ENCODE data around the gene PRR19. TPM values are rescaled to one million over a fixed set of nuclear protein-coding genes. Genes with fewer than 3 reads are reported as not detected.
"Not testable (repeated sequence)": the region's sequence is repeated elsewhere in the genome, so short reads cannot be mapped to it uniquely, and the experiment has no call there.

The PRR19 gene, protein sequence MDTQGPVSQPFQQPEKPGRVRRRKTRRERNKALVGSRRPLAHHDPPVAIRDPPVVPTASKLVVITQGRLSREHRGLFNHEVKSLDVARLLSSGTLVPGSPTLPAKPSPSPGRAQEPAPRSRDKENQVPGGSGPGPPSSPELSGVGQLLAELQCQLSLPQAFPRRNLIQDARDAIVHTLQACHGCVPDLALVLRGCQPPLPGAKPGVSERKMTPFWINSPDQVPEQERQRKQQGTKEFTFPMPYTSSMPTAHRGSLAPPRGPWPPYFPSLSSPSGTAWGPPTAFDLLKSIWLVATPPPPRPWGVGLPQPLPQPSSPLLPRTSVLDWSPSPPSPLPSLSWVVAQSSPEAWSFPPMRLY
- 1 to 10 TPM; 1.6 to 2.1 (median 2.0) TPM for polyA plus RNA-seq (ENCODE audit: insufficient read length in 4 of 4)

DNA sequence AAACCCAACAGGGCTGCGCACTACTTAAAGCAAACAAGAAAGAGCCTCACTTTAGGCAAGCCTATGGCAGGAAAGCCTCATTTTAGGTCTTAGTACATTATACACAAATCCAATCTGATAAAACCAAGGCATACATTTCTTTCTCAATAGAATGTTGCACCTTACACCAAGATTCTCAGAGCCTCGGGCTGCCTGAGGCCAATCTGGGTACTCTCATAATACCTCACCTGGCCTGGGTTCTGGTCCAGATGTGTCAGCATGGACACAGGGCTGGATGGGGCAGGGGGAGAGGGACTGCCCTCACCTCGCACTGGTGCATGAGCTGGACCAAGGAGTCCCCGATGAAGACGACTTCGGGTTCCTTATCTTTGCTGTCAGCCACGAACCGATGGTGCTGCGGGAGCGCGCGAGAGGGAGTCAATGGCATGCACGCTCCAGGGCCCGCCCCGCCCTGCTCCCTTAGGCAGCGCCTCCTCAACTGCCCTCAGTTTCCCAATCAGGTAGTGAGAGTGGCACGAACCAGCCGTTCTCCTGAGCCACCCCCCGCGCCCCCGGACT lies at the start of gene PRR19:
Gene PRR19 (plus strand): TSS at position 487 of the 558 bp plus-strand sequence. CDS start 7,453 bp downstream, outside the sequence.
- no peak for DNase-seq (ENCODE audit: low read depth in 4 of 4, low spot score in 3 of 4)

DNA sequence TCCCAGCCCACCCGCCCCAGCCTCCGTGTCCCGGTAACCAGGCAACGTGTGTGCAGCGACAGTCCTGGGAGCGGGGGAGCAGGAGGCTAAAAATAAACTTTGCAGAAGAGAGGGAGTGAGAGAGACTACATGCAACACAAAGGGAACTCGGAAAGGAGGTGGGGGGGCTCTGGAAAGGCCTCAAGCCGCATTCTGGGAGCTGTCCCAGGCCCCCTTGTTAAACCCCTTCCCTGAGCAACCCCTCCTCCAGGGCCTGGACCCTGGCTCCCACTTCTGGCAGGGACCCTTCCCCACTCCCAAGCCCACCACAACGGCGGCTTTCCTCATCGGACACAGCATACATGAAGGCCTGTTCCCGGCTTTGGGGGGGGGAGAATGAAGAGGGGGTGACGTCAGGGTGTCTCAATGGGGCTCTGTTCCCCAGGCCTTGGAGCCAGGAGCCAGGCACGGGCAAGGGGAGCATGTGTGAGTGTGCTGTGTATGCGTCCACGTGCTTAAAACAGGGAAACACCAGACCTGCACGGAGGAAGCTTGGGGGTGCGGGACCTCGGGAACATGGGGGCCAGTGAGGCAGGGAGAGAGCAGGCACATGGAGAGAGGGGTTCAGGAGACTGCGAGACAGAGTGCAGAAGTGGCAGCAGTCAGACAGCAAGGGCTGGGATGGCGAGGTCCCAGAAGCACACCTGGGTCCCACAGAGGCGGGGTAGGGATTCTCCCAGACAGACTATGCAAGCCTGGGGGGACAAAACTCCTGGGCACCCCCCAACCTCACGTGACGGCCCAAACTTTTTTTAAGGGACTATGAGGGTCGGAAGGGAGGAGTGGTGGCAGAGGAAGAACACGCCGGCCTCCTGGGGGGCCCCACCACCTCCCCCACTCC lies 49.3 kb upstream of the PRR19 start:
- peak in 2 of 4 donors; percentile 51 to 57 for DNase-seq (ENCODE audit: low read depth in 4 of 4, low spot score in 3 of 4)

DNA sequence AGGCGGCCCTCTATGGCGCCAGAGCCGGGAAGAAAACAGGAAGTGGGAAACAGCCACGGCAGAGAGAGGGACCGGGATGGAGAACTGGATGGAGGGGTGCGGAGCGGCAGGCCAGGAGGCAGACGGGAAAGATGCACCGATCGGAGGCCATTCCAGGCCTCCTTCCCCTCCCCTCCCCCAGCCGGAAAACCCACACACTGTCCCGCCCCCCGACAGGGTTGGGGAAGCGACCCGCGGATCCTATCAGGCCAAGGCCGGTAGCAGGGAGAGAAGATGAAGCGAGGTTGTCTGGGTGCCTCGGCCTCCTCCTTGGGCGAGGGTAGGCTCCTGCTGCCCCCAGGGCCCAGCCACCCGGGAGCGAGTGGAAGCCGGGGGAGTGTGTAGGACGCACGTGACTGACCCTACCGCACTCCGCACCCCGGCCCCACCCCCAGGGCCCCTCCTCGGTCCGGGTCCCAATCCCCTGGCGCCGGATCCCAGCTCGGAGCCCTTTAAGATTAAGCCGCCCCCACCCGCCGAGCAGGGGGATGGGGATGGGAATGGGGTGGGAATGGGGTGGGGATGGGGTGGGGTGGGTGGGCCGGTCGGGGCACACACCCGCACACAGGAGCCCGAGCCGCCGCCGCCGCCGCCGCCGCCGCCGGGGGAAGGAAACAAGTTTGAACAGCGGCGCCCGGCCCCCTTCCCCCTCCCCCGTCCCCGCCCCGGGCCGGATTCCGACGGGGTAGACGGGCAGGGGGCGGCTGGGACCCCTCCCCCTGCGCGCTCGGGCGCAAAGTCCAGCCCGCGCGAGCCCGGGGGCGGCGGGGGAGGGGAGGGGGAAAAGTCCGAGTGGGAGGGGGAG lies 48.5 kb upstream of the PRR19 start:
- DNase-seq (ENCODE audit: low read depth in 4 of 4, low spot score in 3 of 4): peak in 2 of 4 donors; percentile 35 to 40

DNA sequence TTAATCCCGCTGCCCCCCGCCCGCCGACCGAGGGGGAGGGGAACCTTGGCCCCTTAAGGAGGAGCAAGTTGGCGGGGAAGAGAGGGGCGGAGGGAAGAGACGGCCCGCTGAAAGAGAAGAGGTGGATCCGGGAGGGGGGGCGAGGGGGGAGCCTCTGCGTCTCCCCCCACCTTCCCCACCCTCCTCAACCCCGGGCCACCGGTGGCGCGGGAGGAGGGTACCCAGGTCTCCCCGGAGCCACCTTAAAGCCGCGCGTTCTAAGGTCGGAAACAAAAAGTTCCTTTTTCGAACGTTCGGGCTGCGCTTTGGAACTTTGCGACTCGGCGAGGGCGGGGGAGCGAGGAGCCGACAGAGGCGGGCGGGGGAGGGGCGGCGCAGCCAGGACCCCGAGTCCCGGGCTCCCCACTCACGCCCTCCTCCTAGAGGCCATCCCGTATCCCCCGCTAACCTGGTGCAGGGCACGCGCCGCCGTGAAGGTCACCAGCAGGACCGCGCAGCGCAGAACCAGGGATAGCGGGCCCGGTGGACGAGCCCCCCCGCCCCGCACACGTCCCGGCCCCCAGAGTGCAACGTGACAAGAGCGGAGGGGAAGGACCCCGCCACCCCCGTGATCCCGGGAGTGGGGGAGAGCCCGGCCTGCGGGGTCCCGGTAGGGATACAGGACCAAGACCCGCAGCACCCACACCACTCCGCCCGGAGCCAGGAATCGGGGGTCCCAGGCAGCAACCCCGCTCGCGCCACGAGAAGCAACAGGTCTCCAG lies 47.7 kb upstream of the PRR19 start:
- peak in 2 of 4 donors; percentile 65 to 67 for DNase-seq (ENCODE audit: low read depth in 4 of 4, low spot score in 3 of 4)

DNA sequence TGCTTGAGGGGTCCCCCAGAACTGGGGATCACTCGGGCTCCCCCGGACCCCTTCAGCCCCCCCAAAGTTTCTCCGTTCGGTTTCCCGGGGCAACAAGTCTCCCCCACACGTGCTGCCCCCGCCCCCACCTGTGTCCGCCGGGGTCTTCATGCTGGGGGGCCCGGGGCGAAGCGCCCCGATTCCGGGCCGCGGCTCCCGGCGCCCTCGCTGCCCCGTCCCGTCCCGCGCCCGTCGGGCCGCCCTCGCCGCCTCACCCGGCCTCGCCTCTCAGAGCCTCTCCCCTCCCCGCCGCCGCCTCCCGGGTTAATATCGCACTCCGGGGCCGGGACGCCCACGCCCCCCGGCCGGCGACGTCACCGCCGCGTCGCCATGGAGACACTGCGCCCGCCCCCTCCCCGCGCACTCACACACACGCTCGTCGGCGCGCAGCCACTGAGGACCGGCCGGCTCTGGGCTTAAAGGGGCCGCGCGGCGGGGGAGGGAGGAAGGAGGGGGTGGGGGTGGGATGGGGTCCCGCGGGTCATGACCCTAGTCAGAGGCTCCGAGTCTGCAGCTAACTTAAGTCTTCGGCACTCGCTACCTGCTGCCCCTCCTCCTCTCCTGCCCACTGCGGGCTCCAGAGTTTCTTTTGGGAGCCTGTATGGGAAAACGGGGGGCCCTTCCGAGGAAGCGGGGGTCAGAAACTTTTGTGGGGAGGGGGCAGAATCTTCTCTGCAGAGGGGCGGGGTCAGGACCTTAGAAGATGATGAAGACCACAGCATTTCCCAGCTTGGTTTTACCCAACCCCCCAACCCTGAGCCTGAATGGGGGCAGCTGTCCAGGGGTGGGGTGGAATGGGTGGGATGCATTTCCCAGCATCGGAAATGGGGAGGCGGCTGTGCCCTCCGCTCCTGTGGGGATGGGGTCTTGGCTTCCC lies 46.8 kb upstream of the PRR19 start, which contains the start of gene ERF:
Gene ERF (minus strand): TSS at position 279 of the 916 bp plus-strand sequence. CDS start 129 bp downstream, at position 150.
- DNase-seq (ENCODE audit: low read depth in 4 of 4, low spot score in 3 of 4): peak in 3 of 4 donors; percentile 84 to 88 (median 85)

DNA sequence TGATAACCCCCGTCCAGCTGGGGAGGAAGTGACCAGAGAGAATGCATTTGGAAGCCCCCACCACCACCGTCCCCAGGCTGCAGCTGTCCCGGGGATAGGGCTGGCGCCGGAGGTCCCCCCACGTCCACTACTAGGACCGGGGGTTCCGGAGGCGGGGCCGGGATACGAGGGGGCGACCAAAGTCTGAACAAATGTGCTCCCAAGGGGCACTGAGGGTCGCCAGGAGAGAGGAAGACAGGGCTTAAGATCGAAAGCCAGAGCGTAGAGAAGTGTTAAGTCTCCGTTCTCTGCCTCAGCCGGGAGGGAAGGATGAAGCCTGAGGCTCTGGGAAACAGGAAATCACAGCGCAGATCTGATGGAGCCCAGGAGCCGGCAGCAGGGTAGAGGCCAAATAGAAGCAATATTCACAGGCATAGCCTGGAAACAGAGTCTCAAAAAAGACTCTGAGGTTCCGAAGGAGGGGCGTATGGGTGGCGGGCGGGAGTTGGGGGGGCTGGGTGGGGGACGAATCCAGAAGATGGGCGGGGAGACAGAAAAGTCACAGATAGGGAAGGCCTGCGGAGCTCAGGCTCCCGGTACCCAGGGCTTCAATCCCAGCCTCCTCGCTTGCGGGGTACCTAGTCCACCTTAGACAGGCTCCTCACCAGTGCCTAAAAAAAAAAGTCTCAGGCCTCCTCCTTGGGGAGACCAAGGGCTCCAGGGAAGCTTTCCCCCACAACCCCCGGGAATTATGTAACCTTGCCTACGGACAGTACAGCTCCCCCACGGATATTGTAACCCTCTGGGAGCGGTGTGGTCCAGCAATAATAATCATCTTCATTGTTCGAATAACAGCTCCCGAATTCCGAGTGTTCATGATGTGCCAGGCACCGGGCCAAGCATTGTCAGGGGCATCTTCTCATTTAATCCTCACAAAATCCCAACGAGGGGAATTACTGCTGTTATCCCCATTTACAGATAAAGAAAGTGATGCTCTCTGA lies 45.9 kb upstream of the PRR19 start:
- peak in 3 of 4 donors; percentile 45 to 60 (median 46) for DNase-seq (ENCODE audit: low read depth in 4 of 4, low spot score in 3 of 4)

DNA sequence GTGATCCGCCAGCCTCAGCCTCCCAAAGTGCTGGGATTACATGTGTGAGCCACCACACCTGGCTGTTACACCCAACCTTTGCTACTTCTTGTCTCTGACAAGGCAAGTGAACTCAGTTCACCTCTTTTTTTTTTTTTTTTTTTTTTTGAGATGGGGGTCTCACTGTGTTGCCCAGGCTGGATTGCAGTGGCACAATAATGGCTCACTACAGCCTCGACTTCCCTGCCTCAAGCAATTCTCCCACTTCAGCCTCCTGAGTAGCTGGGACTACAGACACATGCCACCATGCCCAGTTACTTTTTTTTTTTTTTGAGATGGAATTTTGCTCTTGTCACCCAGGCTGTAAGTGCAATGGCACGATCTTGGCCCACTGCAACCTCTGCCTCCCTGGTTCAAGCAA lies 44.1 kb upstream of the PRR19 start:
- not testable (repeated sequence) for DNase-seq (ENCODE audit: low read depth in 4 of 4, low spot score in 3 of 4)

DNA sequence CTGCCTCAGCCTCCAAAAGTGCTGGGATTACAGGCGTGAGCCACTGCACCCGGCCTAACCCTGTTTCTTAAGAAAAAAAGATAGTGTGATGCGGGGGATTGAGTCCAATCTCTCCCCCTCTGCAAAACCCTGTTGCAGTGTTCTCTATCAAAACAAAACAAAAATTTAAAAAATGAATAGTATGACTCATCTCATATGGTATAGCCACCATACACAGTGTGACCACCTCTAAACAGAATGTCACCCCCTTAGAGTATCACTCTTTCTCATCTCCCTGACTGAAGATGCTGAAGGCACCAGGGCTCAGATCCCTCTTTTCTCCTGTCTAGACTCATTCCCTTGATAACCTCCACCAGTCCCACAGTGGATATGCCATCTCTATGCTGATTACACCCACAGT lies 40.2 kb upstream of the PRR19 start:
- DNase-seq (ENCODE audit: low read depth in 4 of 4, low spot score in 3 of 4): no peak

DNA sequence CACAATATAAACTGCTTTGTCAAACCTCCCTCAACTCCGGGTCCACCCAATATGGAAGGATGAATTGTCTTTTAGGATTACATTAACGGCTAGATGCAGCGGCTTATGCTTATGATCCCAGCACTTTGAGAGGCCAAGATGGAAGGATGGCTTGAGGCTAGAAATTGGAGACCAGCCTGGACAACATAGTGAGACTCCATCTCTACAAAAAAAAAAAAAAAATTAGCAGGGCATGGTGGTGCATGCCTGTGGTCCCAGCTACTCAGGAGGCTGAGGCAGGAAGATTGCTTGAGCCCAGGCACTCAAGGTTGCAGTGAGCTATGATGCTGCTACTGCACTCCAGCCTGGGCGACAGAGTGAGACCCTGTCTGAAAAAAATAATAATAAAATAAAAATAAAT lies 35.8 kb upstream of the PRR19 start:
- not testable (repeated sequence) for DNase-seq (ENCODE audit: low read depth in 4 of 4, low spot score in 3 of 4)

DNA sequence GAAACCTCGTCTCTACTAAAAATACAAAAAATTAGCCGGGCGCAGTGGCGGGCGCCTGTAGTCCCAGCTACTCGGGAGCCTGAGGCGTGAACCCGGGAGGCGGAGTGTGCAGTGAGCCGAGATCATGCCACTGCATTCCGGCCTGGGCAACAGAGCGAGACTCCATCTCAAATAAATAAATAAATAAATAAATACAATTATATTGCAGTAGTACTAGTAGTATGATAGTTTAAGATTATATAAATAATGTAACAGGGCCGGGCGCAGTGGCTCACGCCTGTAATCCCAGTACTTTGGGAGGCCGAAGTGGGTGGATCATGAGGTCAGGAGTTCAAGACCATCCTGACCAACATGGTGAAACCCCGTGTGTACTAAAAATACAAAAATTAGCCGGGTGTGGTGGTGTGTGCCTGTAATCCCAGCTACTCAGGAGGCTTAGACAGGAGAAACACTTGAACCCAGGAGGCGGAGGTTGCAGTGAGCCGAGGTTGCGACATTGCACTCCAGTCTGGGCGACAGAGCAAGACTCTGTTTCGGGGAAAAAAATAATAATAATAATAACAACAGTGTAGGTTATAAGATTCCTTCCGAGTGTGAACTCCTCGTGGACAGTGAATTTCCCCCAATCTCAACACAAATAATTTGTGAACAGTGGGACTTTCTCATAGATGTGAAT lies 34.9 kb upstream of the PRR19 start:
- not testable (repeated sequence) for DNase-seq (ENCODE audit: low read depth in 4 of 4, low spot score in 3 of 4)

DNA sequence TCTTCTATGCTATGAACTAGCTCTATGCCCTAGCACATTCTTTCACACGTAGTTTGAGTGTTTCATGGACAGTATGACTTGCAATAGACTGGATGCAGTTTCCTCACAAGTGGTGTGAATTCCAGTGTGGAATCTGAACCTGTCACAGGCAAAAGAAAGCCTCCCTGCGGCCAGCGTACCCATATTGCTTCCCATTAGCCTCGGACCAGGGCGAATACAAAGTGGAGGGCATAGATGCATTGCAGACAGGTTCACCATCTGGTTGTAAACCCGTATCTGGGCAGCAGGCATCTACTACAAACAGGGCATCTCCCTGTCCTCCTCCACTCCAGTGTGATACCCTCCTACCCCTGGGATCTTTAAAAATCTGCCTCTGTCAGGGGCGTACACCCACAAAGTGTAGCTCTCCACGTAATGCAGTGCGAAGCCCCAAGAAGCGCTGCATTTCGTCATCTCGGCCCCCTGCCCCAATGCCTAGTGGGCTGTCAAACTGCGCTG lies 34.2 kb upstream of the PRR19 start:
- DNase-seq (ENCODE audit: low read depth in 4 of 4, low spot score in 3 of 4): no peak

DNA sequence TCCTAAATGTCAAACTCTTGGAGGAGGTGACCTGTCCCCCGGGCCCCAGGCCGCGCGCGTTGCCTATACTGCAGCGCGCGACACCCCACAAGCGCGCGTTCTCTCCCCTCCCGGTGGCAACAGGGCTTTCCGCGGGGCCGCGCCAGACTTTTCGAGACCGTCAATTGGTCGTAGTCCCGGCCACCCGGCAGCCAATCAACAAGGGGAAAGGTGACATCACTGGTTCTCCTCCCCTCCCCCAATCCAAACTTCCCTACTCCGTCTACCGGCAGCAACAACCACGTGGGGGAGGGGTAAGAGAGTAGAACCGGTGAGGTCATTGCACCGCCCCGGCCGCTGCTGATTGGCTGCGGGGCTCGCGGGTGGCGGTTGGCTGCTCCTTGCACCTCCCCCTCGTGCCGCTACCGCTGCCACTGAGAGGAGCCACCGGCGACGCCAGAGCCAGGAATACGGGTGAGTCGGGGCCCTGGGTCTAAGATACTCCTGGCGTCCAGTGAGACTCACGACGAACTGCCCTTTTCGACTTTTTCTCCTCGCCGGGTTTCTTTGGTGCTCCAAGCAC lies 33.7 kb upstream of the PRR19 start:
- peak; percentile 100 for DNase-seq (ENCODE audit: low read depth in 4 of 4, low spot score in 3 of 4)

DNA sequence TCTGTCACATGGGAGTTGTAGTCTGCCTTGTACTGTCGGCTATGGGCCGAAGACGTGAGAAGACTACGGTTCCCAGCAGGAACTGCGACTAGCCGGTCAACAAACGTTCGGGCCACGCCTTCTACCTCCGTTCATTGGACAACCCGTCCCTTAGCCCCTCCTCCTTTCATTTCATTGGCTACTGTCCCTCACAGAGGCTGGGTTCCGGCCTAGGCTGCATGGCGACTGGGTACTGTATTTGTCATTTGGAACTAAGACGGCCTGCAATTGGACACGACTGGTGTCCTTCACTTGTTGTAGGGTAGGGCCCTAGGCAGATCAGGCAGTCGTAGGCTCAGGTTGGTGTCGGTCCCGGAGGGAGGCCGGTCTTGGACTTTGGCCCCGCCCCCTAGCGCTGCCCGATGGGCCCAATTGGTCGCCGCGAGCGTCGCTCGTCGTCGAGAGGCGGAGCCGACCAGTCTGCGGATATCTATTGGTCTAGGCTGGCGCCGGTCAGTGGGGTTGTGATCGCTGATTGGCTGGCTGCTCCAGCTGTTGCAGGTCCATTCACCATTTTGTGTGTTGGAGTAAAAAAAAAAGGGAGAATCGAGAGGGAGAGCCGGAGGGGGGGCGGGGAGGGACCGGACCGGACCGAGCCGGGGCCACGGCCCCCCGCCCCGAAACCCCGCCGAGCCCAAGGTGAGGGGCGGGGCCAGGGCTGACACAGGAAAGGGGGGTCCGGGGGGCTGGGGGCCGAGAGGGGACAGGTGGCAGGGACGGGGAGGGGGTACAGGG lies 33.0 kb upstream of the PRR19 start, which contains the start of gene CIC:
Gene CIC (plus strand): TSS at position 549 of the 774 bp plus-strand sequence. CDS start 2,532 bp downstream, outside the sequence.
- peak; percentile 99 to 100 (median 100) for DNase-seq (ENCODE audit: low read depth in 4 of 4, low spot score in 3 of 4)

DNA sequence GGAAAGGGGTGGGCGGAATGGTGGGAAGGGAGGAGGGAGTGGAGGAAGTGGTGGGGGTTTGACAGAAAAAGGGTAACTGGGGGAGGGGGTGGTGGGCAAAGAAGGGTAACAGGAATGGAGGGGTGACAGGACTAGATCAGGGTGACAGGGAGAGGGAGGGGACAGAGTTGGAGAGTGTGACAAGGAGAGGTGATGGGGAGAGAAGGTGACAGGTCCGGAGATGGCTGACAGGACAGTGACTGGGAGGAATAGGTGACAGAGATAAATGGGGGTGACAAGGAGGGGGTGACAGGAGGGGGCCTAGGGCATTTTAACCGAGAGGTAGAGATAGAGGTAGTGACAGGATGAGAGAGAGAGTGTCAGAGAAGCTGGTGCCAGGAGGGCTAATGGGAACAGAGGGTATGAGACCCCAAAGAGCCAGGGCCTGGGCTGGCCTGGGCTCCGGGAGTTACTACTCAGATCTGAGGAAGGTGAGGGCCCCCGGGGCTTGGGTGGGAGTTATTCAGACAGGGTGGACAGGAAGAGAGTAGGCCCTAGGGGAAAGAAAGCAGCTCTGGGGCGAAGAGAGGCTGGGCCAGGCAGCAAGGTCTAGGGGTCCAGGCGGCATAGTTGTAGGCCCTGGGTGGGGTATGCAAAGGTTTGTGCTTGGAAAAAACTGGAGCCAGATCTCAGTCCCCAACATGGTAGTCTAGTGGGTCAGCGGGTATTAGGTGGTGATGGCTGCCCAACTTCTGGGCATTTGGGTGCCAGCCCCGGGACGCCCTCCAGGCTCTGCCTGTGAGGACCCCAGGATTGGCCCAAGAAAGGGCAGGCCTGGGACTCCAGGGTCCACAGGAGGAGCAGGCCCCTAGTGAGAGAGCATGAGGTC lies 32.2 kb upstream of the PRR19 start:
- no peak for DNase-seq (ENCODE audit: low read depth in 4 of 4, low spot score in 3 of 4)
